HG03354 (cell line): ENCODE results near the gene CCNI2.
A peak's percentile ranks its signal among the peaks of the same experiment; 100 is the strongest.

Experiments
- ATAC-seq: cut with Tn5 transposase; IDR thresholded peaks from one replicate; pipeline ENCODE4 v1.9.1; 2021; ENCODE audit warnings: mild to moderate bottlenecking; ENCODE audit not compliant: unreplicated experiment, poor library complexity, severe bottlenecking

Gene CCNI2

DNA sequence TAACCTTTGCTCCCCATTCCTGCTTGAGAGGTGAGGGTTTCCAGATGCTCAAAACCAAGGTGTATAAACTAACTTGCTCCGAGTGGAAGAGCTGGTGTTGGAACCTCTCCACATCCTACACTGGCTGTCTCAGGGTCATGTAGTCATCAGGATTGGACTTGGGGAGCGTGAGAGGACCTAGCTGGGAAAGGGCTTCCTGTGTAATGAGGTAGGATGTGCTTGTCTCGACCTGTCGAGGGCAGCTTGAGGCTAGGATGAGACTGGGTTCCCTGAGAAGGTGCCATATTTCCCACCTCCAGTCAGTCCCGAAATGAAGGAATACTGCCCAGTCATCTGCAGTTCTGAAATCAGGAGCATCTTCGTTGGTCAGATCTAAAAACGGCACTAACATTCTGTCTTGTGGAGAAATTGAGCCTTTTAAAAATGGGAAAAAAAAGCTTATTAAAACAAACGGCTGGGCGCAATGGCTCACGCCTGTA lies 1.3 kb downstream of the CCNI2 start:
- no peak for ATAC-seq

DNA sequence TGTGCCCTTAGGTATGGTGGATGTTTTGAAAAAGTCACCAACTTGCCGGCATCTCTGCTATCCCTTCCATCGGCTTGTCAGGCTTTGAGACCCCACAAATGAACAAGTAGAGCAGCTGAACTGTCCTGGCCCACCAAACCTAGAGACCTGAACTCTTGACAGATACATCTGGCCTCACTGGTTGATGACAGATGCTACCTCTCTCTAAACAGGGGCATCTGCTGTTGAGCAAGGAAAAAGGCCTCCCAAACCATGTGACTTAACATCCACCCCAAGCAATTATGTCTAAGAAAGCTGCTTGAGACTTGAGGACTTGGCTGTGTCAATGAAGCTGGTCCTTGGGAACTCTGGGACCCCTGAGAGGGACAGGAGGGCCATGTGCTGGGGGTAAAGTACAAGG lies 2.3 kb downstream of the CCNI2 start:
- no peak for ATAC-seq

DNA sequence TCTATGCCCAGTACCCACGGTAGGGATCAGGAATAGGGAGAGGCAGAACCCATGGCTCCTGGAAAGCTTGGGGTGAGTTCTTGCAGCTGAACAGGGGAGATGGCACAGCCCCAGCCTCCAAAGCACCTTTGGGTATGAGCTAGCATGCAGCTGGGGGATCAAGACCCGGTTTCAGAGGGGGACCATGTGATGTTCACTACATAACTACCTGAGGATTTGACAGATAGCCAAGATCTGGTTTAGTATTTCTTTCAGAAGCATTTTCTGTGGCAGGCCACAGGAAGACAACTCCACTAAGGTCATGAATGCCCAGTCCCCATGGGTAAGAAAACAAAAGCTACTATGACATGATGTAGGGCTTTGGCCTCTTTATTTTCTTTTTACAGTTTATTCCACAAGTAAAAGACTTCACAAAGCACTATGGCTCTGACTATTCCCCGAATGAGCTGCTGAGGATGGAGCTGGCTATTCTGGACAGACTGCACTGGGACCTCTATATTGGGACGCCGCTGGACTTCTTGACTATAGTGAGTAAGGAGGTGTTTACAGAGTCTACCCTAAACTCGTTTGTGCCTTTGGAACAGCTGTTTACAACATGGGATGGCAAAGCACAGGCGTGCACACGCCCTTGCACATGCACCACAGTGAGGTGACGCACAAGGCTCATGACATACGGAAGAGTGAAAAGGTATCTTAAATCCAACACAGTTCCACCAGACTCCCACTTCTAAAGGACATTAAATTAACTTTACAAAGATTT lies 3.4 kb downstream of the CCNI2 start:
- ATAC-seq, result peak; percentile 41

GRCh38 chr5:132751444-132751843 lies 4.2 kb downstream of the CCNI2 start:
- ATAC-seq, result peak; percentile 50

GRCh38 chr5:132751971-132752580 lies 4.8 kb downstream of the CCNI2 start:
- no peak for ATAC-seq

GRCh38 chr5:132752581-132753125 lies 5.4 kb downstream of the CCNI2 start:
- ATAC-seq, result no peak

DNA sequence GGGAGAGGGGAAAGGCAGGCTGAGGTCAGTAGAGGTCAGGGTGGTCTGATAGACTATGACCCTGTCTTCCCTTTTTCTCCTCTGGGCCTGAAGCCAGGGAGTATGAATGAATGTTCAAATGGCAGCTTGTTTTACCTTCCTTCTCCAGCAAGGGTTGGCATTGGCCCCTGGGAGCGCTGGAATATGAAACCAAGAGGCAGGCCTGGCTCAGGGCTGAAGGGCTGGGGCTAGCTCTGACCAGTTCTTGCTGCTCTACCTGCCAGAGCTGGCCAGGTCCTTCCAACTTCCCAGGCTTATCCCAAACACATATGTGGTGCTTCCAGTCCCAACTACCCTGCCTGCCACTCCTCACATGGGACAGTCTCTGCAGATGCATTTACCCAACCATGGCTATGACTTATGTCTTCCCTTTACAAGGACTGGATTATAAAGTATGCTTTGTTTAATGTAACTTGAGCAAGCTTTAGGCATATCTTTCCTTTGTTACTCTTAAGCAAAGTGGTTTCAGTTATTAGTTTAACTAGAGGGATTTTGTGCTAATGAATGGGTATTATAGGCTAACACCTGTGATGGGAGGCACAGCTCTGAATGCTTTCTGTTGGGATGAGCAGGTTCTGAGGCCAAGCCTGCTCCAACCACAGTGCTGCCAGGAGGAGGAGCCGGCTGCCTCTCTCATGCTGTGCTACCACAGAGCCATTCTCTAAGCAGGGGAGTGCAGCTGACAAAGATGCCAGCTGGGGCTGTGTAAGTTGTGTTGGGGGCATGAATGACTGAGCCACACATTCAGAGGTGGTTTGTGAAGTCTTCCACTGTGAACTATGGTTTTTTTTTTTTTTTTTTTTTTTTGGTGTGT lies 6.1 kb downstream of the CCNI2 start:
- no peak for ATAC-seq

DNA sequence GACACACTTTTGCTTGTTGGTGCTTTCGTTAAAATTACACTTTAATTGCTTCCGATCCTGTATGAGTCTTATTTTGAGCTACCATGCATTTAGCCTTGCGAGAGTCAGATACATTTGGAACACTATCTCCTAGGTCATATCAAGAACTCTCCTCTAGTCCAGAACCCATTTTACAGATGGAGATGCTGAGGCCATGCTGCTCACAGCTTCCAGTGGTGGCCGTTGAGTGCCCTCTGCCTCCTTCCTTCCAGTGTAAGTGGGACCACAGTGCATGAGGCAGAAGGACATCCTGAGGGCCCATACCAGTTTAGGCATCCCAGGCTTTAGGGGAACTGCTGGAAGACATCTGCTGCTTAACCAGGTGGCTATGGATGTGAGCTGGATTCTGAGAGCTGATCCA lies 6.9 kb downstream of the CCNI2 start:
- ATAC-seq, result no peak

DNA sequence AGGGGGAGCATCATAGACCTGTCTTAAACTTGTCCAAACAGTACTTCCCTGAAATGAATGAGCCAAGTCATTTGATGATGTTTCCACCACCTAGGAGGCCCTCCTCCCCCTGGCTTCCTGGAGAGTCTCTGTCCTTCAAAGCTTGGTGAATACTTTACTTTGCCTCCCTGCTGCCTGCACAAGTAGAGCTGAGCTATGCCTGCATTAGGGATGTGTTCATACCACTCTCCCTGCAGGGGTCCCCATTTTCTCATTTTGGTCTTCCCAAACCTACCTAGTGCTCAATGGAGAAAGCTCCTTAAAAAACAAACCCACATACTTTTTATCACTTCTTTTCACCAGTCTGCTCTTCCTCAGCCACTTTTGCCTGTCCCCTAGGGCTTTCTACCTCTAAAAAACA lies 7.7 kb downstream of the CCNI2 start:
- no peak for ATAC-seq

DNA sequence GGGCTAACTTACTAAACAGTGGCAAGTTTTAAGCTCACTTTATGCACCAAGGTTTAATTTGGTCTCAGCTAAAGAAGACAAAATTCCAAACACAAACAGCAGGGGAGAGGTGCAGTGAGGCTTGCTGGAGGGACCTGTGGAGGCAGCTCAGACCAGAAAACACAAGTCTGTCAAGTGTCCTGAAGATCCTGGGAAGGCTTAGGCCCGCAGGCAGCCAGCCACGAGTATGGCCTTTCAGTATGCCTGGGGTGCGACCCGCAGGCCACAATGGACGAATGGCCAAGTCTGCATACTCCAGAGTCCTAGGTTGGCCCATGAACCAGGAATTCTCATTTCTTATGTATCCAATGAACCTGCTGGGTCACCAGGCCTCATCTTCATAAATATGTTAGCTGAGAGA lies 9.3 kb downstream of the CCNI2 start:
- ATAC-seq, result no peak

DNA sequence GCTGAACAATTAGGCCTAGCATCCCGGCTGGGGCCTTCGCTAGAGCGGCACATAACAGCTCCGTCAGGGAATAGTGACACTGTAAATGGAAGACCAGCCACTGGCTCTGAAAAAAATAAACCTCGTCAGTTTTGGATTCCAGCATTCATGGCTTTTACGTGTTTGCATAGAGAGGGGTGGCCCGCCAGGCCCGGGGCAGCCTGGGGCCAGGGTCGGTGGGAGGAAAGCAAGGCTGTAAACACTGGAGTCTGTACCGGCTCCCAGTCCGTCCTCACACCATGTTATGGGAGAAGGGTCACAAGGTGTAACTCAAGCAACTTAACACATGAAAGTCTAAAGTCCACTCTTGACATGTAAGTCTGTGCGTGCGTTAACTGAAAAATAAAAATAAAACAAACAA lies 11.2 kb downstream of the CCNI2 start:
- no peak for ATAC-seq

- ATAC-seq, result no peak
Measured at GRCh38 chr5:132759114-132760048, 12.2 kb downstream of the CCNI2 start.

- no peak for ATAC-seq
Measured at GRCh38 chr5:132760049-132760420, 12.8 kb downstream of the CCNI2 start.

DNA sequence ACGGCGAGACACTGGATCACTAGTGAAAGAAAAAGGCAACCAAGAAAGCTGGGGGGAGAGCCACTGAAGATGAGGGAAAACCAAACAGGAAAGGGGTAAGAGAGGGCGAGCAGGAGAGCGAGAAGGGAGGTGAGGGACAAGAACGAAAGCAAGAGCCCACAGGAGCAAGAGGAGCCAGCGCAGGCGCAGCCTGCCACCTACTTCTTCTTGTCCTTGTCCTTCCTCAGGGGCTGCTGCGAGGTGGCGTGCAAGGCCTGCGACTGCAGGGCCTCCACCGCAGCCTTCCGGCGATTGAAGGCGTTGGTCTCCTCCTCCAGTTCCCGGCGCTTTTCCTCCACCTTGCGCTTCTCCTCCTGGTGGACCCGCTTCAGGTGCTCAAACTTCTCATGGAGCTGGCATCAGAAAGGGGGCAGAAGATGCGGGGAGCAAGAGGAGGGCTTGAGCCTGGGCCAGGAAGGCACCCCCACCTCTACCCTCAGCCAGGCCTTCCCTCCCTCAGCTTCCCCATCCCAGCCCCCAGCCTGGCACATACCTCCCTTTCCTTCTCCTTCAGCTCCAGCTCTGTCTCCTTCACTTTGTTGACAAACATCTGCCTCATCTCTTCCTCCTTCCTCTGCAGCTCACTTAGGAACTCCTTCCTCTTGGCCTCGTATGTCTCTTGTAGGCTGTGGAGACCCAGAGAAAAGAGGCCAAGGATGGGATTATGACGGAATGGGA lies 13.5 kb downstream of the CCNI2 start:
- no peak for ATAC-seq

GRCh38 chr5:132761321-132762240 lies 14.4 kb downstream of the CCNI2 start:
- no peak for ATAC-seq

DNA sequence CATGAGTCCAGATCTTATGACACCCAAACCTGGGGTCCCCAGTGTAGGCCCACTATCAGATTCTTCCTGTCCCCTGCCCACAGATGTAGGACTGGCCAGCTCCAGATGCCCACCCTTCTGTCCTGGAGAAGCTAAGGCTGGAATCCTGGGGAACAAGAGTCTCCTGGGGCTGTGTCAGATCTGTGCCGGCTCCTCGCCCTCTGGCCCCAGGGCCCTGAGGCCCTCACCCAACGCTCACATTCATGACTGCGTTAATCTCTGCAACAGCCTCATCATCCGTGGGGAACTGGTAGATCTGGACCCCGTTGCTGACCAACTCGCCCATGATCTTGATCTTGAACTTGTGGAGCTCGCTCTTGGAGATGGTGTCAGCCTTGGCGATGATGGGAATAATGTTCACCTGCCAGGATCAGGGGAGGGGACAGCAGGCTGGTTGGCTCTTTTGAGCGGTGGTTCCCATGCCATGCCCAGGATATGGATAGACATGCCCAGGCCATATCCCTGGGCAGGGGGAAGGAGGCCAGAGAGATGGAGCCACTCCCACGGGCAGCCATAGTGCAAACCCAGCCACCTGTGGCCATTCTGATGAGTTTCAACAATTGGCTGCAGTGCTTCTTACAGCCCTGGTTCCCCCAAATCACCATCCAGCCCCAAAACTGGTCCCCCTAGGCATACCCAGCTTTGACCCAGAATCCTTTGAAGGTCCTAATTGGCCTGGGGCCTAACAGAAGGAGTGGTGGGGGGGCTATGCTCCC lies 15.2 kb downstream of the CCNI2 start:
- ATAC-seq, result no peak
